A549 (cell line): ENCODE measurements around the gene TSHR.

Experiments
- BHLHE40 ChIP-seq: IDR thresholded peaks from 2 replicates; pipeline ENCODE4 v1.6.1; 2012; ENCODE audit warnings: low read depth, low read length, inconsistent platforms
- CTCF ChIP-seq: fragments of >200 bp; sonication (Bioruptor Twin); formaldehyde crosslinking; IDR thresholded peaks from 3 replicates; pipeline ENCODE4 v1.5.1; 2016
- HOXB5 ChIP-seq: fragments of 250-450 bp; sonication (Bioruptor Pico); IDR thresholded peaks from 2 replicates; pipeline ENCODE4 v1.5.0; 2020; ENCODE audit warnings: mild to moderate bottlenecking, moderate library complexity
- JUN ChIP-seq, 2 experiments: fragments of >200 bp; sonication (Bioruptor Twin); formaldehyde crosslinking; IDR thresholded peaks; 2 replicates in 1 of 2; 3 replicates in 1 of 2; pipeline ENCODE4 v1.6.1; 2016 to 2017
- JUNB ChIP-seq: fragments of >200 bp; sonication (Bioruptor Twin); formaldehyde crosslinking; IDR thresholded peaks from 2 replicates; pipeline ENCODE4 v1.6.1; 2016
- KDM1A ChIP-seq: fragments of 200-600 bp; sonication (generic); IDR thresholded peaks from 2 replicates; pipeline ENCODE4 v1.6.1; 2016; ENCODE audit warnings: low read depth, mild to moderate bottlenecking
- MAFK ChIP-seq: fragments of 450-650 bp; IDR thresholded peaks from 2 replicates; pipeline ENCODE4 v1.6.1; 2014; ENCODE audit not compliant: partially characterized antibody
- RAD21 ChIP-seq, 2 experiments: fragments of >200 bp in 1 of 2; sonication (Bioruptor Twin) in 1 of 2; formaldehyde crosslinking in 1 of 2; IDR thresholded peaks in 1 of 2; conservative IDR thresholded peaks in 1 of 2; 2 replicates in 1 of 2; 3 replicates in 1 of 2; pipeline ENCODE4 v1.6.1; 2012 to 2018; ENCODE audit warnings: inconsistent platforms in 1 of 2
- RCOR1 ChIP-seq: fragments of 150-350 bp; IDR thresholded peaks from 2 replicates; pipeline ENCODE4 v1.6.1; 2014; ENCODE audit warnings: antibody characterized with exemption, low read length, low read depth
- TFCP2L1 ChIP-seq: fragments of 250-450 bp; sonication (Bioruptor Pico); IDR thresholded peaks from 2 replicates; pipeline ENCODE4 v1.5.0; 2021; ENCODE audit warnings: mild to moderate bottlenecking
- USF2 ChIP-seq: fragments of 450-650 bp; IDR thresholded peaks from 2 replicates; pipeline ENCODE4 v1.6.1; 2014; ENCODE audit warnings: antibody characterized with exemption
- TF ChIP-seq, protein P1 (sequence below): IDR thresholded peaks from 2 replicates; pipeline ENCODE4 v1.6.1; 2012
- TF ChIP-seq, protein P2 (sequence below): fragments of >200 bp; sonication (Bioruptor Twin); formaldehyde crosslinking; IDR thresholded peaks from 3 replicates; pipeline ENCODE4 v1.6.1; 2016

GRCh38 chr14:81164167-81164774 is 208.8 kb downstream of the TSHR start:
- TF ChIP-seq RCOR1 (no peak), JUN (IDR thresholded peaks at IDR 0.05) (no peak), JUNB (no peak), HOXB5 (CRISPR knock-in tag) (no peak), CTCF (peak; percentile 49), RAD21 (conservative IDR thresholded peaks at IDR 0.05 in 1 of 2, IDR thresholded peaks at IDR 0.05 in 1 of 2) (peak; percentile 53 to 64), BHLHE40 (no peak), USF2 (no peak), TFCP2L1 (no peak), KDM1A (no peak), MAFK (no peak)
- TF ChIP-seq, protein P1, sequence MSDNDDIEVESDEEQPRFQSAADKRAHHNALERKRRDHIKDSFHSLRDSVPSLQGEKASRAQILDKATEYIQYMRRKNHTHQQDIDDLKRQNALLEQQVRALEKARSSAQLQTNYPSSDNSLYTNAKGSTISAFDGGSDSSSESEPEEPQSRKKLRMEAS = no peak
- TF ChIP-seq, protein P2, sequence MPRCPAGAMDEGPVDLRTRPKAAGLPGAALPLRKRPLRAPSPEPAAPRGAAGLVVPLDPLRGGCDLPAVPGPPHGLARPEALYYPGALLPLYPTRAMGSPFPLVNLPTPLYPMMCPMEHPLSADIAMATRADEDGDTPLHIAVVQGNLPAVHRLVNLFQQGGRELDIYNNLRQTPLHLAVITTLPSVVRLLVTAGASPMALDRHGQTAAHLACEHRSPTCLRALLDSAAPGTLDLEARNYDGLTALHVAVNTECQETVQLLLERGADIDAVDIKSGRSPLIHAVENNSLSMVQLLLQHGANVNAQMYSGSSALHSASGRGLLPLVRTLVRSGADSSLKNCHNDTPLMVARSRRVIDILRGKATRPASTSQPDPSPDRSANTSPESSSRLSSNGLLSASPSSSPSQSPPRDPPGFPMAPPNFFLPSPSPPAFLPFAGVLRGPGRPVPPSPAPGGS = no peak
